ENCODE results near the gene OPHN1. TPM values are rescaled to one million over a fixed set of nuclear protein-coding genes. Genes with fewer than 3 reads are reported as not detected.
"Not testable (repeated sequence)": the region's sequence is repeated elsewhere in the genome, so short reads cannot be mapped to it uniquely, and the experiment has no call there.

Gene OPHN1
- polyA plus RNA-seq, 4 donors, result 8.4 to 12.7 (median 8.6) TPM

GRCh38 chrX:68365341-68365740 is 68.0 kb downstream of the OPHN1 start:
- peak; percentile 5 to 29 (median 12) for DNase-seq (ENCODE audit: low read depth in 4 of 4, low spot score in 3 of 4)

- no peak for DNase-seq (ENCODE audit: low read depth in 4 of 4, low spot score in 3 of 4)
These were observed 69.3 kb downstream of the OPHN1 start for GRCh38 chrX:68363984-68364383.

- DNase-seq (ENCODE audit: low read depth in 4 of 4, low spot score in 3 of 4), result no peak
These were observed 74.6 kb downstream of the OPHN1 start for GRCh38 chrX:68358679-68359078.

GRCh38 chrX:68355629-68355920 is 77.7 kb downstream of the OPHN1 start:
- DNase-seq (ENCODE audit: low read depth in 4 of 4, low spot score in 3 of 4), result no peak

- no peak for DNase-seq (ENCODE audit: low read depth in 4 of 4, low spot score in 3 of 4)
These were observed 78.2 kb downstream of the OPHN1 start for GRCh38 chrX:68354879-68355628.

GRCh38 chrX:68345025-68345424 is 88.3 kb downstream of the OPHN1 start:
- DNase-seq (ENCODE audit: low read depth in 4 of 4, low spot score in 3 of 4), result no peak

GRCh38 chrX:68343551-68343950 is 89.7 kb downstream of the OPHN1 start:
- no peak for DNase-seq (ENCODE audit: low read depth in 4 of 4, low spot score in 3 of 4)

GRCh38 chrX:68332201-68332731 is 101.0 kb downstream of the OPHN1 start:
- no peak for DNase-seq (ENCODE audit: low read depth in 4 of 4, low spot score in 3 of 4)

GRCh38 chrX:68326841-68327240 is 106.5 kb downstream of the OPHN1 start:
- DNase-seq (ENCODE audit: low read depth in 4 of 4, low spot score in 3 of 4), result not testable (repeated sequence)

GRCh38 chrX:68307769-68308168 is 125.5 kb downstream of the OPHN1 start:
- no peak for DNase-seq (ENCODE audit: low read depth in 4 of 4, low spot score in 3 of 4)

- DNase-seq (ENCODE audit: low read depth in 4 of 4, low spot score in 3 of 4), result no peak
These were observed 128.7 kb downstream of the OPHN1 start for GRCh38 chrX:68304602-68305001.

GRCh38 chrX:68299898-68300297 is 133.4 kb downstream of the OPHN1 start:
- no peak for DNase-seq (ENCODE audit: low read depth in 4 of 4, low spot score in 3 of 4)

GRCh38 chrX:68292471-68292870 is 140.8 kb downstream of the OPHN1 start:
- no peak for DNase-seq (ENCODE audit: low read depth in 4 of 4, low spot score in 3 of 4)

GRCh38 chrX:68288127-68288526 is 145.2 kb downstream of the OPHN1 start:
- no peak for DNase-seq (ENCODE audit: low read depth in 4 of 4, low spot score in 3 of 4)

GRCh38 chrX:68287419-68287818 is 145.9 kb downstream of the OPHN1 start:
- no peak for DNase-seq (ENCODE audit: low read depth in 4 of 4, low spot score in 3 of 4)

- DNase-seq (ENCODE audit: low read depth in 4 of 4, low spot score in 3 of 4), result no peak
These were observed 146.3 kb downstream of the OPHN1 start for GRCh38 chrX:68286980-68287379.

GRCh38 chrX:68286076-68286475 is 147.2 kb downstream of the OPHN1 start:
- DNase-seq (ENCODE audit: low read depth in 4 of 4, low spot score in 3 of 4), result no peak

- DNase-seq (ENCODE audit: low read depth in 4 of 4, low spot score in 3 of 4), result no peak
These were observed 148.9 kb downstream of the OPHN1 start for GRCh38 chrX:68284281-68284904.

- no peak for DNase-seq (ENCODE audit: low read depth in 4 of 4, low spot score in 3 of 4)
These were observed 159.4 kb downstream of the OPHN1 start for GRCh38 chrX:68273887-68274286.

GRCh38 chrX:68264793-68265192 is 168.5 kb downstream of the OPHN1 start:
- DNase-seq (ENCODE audit: low read depth in 4 of 4, low spot score in 3 of 4), result not testable (repeated sequence)

- DNase-seq (ENCODE audit: low read depth in 4 of 4, low spot score in 3 of 4), result no peak
These were observed 172.1 kb downstream of the OPHN1 start for GRCh38 chrX:68261060-68261672.

GRCh38 chrX:68256990-68257389 is 176.3 kb downstream of the OPHN1 start:
- no peak for DNase-seq (ENCODE audit: low read depth in 4 of 4, low spot score in 3 of 4)

Data from left renal pelvis (tissue), 4 donors.